HEK293 (cell line): ENCODE data around the gene FADS3.

ENCODE experiments used
- KLF16 ChIP-seq: fragments of 450-650 bp; formaldehyde crosslinking; IDR thresholded peaks from 2 replicates; pipeline ENCODE4 v1.5.1; 2017; ENCODE audit warnings: missing biosample characterization, missing genetic modification characterization
- PRDM4 ChIP-seq: fragments of 450-650 bp; formaldehyde crosslinking; IDR thresholded peaks from 2 replicates; pipeline ENCODE4 v1.5.1; 2017; ENCODE audit warnings: missing biosample characterization, missing genetic modification characterization
- YY1 ChIP-seq: fragments of 450-650 bp; formaldehyde crosslinking; IDR thresholded peaks from 2 replicates; pipeline ENCODE4 v1.5.1; 2018; ENCODE audit warnings: missing biosample characterization, missing genetic modification characterization
- ZNF10 ChIP-seq: fragments of 450-650 bp; formaldehyde crosslinking; IDR thresholded peaks from 2 replicates; pipeline ENCODE4 v1.5.1; 2017; ENCODE audit warnings: missing biosample characterization, missing genetic modification characterization
- ZNF146 ChIP-seq: fragments of 450-650 bp; formaldehyde crosslinking; IDR thresholded peaks from 2 replicates; pipeline ENCODE4 v1.5.1; 2016; ENCODE audit warnings: missing biosample characterization, missing genetic modification characterization
- ZNF184 ChIP-seq: fragments of 450-650 bp; IDR thresholded peaks from 2 replicates; pipeline ENCODE4 v1.5.1; 2018; ENCODE audit warnings: missing biosample characterization, mild to moderate bottlenecking, missing genetic modification characterization
- ZNF24 ChIP-seq: fragments of 450-650 bp; formaldehyde crosslinking; IDR thresholded peaks from 2 replicates; pipeline ENCODE4 v1.5.1; 2016; ENCODE audit warnings: missing biosample characterization, missing genetic modification characterization
- ZNF274 ChIP-seq, 2 experiments: fragments of 200-500 bp in 1 of 2; fragments of 450-650 bp in 1 of 2; sonication (Bioruptor generic) in 1 of 2; formaldehyde crosslinking in 1 of 2; IDR thresholded peaks; 2 replicates each; pipeline versions ENCODE4 v1.5.1 to v1.6.1; 2014 to 2016; ENCODE audit warnings: borderline replicate concordance in 1 of 2, inconsistent platforms in 1 of 2, low read length in 1 of 2, missing biosample characterization in 1 of 2, missing genetic modification characterization in 1 of 2
- ZSCAN5A ChIP-seq: fragments of 450-650 bp; formaldehyde crosslinking; IDR thresholded peaks from 2 replicates; pipeline ENCODE4 v1.5.1; 2016; ENCODE audit warnings: missing biosample characterization, missing genetic modification characterization
- TF ChIP-seq, protein P1 (sequence below): fragments of 450-650 bp; formaldehyde crosslinking; IDR thresholded peaks from 2 replicates; pipeline ENCODE4 v1.5.1; 2016; ENCODE audit warnings: missing biosample characterization, missing genetic modification characterization, borderline replicate concordance
- TF ChIP-seq, protein P2 (sequence below): fragments of 450-650 bp; formaldehyde crosslinking; IDR thresholded peaks from 2 replicates; pipeline ENCODE4 v1.5.1; 2016; ENCODE audit warnings: missing biosample characterization, missing genetic modification characterization
- TF ChIP-seq, protein P3 (sequence below): fragments of 450-650 bp; formaldehyde crosslinking; IDR thresholded peaks from 2 replicates; pipeline ENCODE4 v1.5.1; 2016; ENCODE audit warnings: missing biosample characterization, missing genetic modification characterization
- TF ChIP-seq, protein P4 (sequence below): fragments of 450-650 bp; formaldehyde crosslinking; IDR thresholded peaks from 2 replicates; pipeline ENCODE4 v1.5.1; 2016; ENCODE audit warnings: missing biosample characterization, missing genetic modification characterization
- TF ChIP-seq, protein P5 (sequence below): fragments of 450-650 bp; formaldehyde crosslinking; IDR thresholded peaks from 2 replicates; pipeline ENCODE4 v1.5.1; 2016; ENCODE audit warnings: missing biosample characterization, missing genetic modification characterization, low read depth

GRCh38 chr11:61896665-61897386 lies 5.5 kb upstream of the FADS3 start:
- TF ChIP-seq, protein P1, sequence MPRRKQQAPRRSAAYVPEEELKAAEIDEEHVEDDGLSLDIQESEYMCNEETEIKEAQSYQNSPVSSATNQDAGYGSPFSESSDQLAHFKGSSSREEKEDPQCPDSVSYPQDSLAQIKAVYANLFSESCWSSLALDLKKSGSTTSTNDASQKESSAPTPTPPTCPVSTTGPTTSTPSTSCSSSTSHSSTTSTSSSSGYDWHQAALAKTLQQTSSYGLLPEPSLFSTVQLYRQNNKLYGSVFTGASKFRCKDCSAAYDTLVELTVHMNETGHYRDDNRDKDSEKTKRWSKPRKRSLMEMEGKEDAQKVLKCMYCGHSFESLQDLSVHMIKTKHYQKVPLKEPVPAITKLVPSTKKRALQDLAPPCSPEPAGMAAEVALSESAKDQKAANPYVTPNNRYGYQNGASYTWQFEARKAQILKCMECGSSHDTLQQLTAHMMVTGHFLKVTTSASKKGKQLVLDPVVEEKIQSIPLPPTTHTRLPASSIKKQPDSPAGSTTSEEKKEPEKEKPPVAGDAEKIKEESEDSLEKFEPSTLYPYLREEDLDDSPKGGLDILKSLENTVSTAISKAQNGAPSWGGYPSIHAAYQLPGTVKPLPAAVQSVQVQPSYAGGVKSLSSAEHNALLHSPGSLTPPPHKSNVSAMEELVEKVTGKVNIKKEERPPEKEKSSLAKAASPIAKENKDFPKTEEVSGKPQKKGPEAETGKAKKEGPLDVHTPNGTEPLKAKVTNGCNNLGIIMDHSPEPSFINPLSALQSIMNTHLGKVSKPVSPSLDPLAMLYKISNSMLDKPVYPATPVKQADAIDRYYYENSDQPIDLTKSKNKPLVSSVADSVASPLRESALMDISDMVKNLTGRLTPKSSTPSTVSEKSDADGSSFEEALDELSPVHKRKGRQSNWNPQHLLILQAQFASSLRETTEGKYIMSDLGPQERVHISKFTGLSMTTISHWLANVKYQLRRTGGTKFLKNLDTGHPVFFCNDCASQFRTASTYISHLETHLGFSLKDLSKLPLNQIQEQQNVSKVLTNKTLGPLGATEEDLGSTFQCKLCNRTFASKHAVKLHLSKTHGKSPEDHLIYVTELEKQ = no peak
- TF ChIP-seq ZNF24 (tag by site-specific recombination) (no peak), ZNF274 (IDR thresholded peaks at IDR 0.05; ENCODE audit: low read length) (no peak), ZNF274 (tag by site-specific recombination; IDR thresholded peaks at IDR 0.05; ENCODE audit: borderline replicate concordance) (no peak), KLF16 (tag by site-specific recombination) (no peak), ZNF184 (tag by site-specific recombination) (no peak), ZNF10 (tag by site-specific recombination) (no peak), ZNF146 (tag by site-specific recombination) (no peak), ZSCAN5A (tag by site-specific recombination) (no peak), YY1 (tag by site-specific recombination) (no peak), PRDM4 (no peak)
- TF ChIP-seq, protein P2, sequence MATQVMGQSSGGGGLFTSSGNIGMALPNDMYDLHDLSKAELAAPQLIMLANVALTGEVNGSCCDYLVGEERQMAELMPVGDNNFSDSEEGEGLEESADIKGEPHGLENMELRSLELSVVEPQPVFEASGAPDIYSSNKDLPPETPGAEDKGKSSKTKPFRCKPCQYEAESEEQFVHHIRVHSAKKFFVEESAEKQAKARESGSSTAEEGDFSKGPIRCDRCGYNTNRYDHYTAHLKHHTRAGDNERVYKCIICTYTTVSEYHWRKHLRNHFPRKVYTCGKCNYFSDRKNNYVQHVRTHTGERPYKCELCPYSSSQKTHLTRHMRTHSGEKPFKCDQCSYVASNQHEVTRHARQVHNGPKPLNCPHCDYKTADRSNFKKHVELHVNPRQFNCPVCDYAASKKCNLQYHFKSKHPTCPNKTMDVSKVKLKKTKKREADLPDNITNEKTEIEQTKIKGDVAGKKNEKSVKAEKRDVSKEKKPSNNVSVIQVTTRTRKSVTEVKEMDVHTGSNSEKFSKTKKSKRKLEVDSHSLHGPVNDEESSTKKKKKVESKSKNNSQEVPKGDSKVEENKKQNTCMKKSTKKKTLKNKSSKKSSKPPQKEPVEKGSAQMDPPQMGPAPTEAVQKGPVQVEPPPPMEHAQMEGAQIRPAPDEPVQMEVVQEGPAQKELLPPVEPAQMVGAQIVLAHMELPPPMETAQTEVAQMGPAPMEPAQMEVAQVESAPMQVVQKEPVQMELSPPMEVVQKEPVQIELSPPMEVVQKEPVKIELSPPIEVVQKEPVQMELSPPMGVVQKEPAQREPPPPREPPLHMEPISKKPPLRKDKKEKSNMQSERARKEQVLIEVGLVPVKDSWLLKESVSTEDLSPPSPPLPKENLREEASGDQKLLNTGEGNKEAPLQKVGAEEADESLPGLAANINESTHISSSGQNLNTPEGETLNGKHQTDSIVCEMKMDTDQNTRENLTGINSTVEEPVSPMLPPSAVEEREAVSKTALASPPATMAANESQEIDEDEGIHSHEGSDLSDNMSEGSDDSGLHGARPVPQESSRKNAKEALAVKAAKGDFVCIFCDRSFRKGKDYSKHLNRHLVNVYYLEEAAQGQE (tag by site-specific recombination) = no peak
- TF ChIP-seq, protein P3, sequence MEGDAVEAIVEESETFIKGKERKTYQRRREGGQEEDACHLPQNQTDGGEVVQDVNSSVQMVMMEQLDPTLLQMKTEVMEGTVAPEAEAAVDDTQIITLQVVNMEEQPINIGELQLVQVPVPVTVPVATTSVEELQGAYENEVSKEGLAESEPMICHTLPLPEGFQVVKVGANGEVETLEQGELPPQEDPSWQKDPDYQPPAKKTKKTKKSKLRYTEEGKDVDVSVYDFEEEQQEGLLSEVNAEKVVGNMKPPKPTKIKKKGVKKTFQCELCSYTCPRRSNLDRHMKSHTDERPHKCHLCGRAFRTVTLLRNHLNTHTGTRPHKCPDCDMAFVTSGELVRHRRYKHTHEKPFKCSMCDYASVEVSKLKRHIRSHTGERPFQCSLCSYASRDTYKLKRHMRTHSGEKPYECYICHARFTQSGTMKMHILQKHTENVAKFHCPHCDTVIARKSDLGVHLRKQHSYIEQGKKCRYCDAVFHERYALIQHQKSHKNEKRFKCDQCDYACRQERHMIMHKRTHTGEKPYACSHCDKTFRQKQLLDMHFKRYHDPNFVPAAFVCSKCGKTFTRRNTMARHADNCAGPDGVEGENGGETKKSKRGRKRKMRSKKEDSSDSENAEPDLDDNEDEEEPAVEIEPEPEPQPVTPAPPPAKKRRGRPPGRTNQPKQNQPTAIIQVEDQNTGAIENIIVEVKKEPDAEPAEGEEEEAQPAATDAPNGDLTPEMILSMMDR (tag by site-specific recombination) = no peak
- TF ChIP-seq, protein P4, sequence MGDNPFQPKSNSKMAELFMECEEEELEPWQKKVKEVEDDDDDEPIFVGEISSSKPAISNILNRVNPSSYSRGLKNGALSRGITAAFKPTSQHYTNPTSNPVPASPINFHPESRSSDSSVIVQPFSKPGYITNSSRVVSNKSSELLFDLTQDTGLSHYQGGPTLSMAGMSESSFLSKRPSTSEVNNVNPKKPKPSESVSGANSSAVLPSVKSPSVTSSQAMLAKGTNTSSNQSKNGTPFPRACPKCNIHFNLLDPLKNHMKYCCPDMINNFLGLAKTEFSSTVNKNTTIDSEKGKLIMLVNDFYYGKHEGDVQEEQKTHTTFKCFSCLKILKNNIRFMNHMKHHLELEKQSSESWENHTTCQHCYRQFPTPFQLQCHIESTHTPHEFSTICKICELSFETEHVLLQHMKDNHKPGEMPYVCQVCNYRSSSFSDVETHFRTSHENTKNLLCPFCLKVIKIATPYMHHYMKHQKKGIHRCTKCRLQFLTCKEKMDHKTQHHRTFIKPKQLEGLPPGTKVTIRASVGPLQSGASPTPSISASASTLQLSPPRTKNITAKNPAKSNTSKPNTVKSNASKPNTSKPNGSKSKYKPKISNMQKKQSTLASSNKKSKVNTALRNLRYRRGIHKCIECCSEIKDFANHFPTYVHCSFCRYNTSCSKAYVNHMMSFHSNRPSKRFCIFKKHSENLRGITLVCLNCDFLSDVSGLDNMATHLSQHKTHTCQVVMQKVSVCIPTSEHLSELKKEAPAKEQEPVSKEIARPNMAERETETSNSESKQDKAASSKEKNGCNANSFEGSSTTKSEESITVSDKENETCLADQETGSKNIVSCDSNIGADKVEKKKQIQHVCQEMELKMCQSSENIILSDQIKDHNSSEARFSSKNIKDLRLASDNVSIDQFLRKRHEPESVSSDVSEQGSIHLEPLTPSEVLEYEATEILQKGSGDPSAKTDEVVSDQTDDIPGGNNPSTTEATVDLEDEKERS (tag by site-specific recombination) = no peak
- TF ChIP-seq, protein P5, sequence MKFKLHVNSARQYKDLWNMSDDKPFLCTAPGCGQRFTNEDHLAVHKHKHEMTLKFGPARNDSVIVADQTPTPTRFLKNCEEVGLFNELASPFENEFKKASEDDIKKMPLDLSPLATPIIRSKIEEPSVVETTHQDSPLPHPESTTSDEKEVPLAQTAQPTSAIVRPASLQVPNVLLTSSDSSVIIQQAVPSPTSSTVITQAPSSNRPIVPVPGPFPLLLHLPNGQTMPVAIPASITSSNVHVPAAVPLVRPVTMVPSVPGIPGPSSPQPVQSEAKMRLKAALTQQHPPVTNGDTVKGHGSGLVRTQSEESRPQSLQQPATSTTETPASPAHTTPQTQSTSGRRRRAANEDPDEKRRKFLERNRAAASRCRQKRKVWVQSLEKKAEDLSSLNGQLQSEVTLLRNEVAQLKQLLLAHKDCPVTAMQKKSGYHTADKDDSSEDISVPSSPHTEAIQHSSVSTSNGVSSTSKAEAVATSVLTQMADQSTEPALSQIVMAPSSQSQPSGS (tag by site-specific recombination) = no peak
